HEK293T (cell line): Measurements from ENCODE around the gene NAMPT.

Source experiments
- FOXM1 ChIP-seq: fragments of 450-650 bp; IDR thresholded peaks from 2 replicates; pipeline ENCODE4 v1.6.1; 2017; ENCODE audit warnings: mild to moderate bottlenecking, borderline replicate concordance
- TARDBP ChIP-seq: fragments of 450-650 bp; IDR thresholded peaks from 2 replicates; pipeline ENCODE4 v1.6.1; 2016

- TF ChIP-seq FOXM1 (no peak), TARDBP (no peak)
Observed at GRCh38 chr7:106329971-106330733, 45.4 kb upstream of the NAMPT start.
